Measurements from ENCODE around the gene SERPINB6.
"Not testable (repeated sequence)": the region's sequence is repeated elsewhere in the genome, so short reads cannot be mapped to it uniquely, and the experiment has no call there.

Gene SERPINB6

DNA sequence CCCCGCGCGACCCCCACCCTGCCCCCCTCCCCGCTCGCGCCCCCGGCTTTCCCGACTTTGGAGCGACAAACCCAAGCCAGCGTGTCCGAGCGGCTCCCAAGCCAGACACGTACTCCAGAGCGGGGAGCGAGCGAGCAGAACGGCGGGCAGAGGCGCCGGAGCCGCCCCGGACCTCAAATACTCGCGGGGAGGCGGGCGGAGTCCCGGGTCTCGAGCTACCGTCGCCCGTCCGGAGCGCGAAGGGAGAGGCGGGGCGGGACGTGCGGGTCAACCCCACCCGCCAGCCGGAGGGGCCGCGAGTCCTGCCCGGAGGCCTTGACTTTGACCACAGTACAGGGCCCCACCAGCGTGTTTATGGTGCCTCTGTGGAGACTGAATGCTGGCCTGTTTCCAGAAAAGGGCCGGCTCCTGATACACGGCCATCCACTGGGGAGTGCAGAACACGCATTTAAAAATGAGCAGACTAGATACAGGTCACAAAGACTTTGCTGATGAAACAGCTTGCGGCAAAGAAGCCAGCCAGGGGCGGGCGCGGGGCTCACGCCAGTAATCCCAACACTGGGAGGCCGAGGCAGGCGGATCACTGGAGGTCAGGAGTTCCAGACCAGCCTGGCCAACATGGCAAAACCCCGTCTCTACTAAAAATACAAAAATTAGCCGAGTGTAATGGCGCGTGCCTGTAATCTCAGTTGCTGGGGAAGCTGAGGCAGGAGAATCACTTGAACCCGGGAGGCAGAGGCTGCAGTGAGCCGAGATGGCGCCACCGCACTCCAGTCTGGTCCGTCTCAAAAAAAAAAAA is at the start of gene SERPINB6:
TSS of gene SERPINB6 (minus strand) at position 148 of the 799 bp plus-strand sequence. CDS start 12,235 bp downstream, outside the sequence.
- peak; percentile 87 for DNase-seq (ENCODE audit: low read depth)

- DNase-seq (ENCODE audit: low read depth), result no peak
These were observed 48.5 kb upstream of the SERPINB6 start for GRCh38 chr6:3019749-3020320.

GRCh38 chr6:3019065-3019464 is 47.7 kb upstream of the SERPINB6 start:
- no peak for DNase-seq (ENCODE audit: low read depth)

- no peak for DNase-seq (ENCODE audit: low read depth)
These were observed 45.9 kb upstream of the SERPINB6 start for GRCh38 chr6:3017304-3017703.

GRCh38 chr6:3016473-3017280 is 45.3 kb upstream of the SERPINB6 start:
- no peak for DNase-seq (ENCODE audit: low read depth)

GRCh38 chr6:3015144-3015543 is 43.8 kb upstream of the SERPINB6 start:
- DNase-seq (ENCODE audit: low read depth), result no peak

DNA sequence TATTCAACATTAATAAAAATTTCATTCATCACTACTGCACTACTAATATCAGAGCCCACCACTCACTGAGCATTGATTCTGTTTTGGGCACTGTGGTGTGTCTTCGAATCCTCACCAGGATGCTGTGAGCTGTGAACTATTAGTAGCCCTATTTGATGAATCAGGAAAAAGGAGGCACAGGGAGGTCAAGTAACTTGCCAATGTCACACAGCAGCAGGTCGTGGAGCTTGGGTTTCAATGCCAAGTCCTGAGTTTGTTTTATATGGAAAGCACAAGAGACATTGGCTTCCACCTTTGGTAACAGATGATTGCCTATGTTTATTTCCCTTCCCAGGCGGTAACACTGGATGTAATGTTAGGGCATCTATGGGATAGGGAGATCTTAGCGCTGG is 43.3 kb upstream of the SERPINB6 start:
- DNase-seq (ENCODE audit: low read depth), result no peak

DNA sequence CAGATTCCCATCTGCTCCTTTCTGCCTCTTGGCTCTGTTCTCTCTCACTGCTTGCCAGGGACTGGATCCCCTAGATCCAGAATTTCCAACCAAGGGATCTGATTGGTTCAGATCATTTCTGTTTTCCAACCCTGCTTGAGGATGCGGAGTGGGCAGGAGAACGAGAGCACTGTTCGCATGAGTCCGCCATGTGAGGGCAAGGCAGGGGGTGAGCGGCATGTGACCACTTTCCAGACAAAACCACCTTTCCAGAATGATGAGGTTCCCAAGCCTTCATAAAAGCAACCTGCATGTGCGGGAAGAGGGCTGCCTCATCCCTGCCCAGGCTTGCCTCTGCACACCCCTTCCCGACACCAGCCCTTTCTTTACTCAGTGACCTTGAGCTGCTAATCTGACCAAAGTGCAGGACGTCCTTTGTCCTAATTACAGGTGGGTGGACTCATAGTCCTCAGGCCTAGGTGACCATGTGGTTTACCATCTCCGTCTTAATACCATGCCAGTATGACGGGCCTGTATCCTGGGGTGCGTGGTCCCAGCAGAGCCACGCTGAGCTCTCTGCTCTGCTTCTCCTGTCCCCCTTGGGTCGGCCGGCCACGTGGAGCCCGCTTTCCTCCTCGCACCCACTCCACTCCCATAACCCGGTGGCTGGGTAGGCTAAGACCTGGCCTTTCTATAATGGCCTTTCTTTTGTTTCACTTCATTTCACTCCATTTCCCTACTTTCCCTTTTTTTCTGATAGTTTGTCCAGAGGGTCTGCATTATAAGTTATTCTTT is 42.7 kb upstream of the SERPINB6 start:
- no peak for DNase-seq (ENCODE audit: low read depth)

- peak; percentile 78 for DNase-seq (ENCODE audit: low read depth)
These were observed 42.1 kb upstream of the SERPINB6 start for GRCh38 chr6:3013486-3013885.

DNA sequence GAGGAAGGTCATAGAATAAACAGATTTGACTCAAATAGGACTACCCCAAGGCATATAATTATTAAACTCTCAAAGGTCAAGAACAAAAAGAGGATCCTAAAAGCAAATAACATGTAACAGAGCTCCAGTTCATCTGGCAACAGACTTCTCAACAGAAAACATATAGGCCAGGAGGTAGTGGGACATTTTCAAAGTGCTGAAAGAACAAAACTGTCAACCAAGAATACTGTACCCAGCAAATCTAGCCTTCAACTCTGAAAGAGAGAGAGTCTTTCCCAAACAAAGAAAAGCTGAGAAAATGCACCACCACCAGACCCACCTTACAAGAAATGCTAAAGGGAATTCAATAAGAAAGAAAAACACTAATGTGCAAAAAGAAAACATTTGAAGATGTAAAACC is 40.2 kb upstream of the SERPINB6 start:
- no peak for DNase-seq (ENCODE audit: low read depth)

- no peak for DNase-seq (ENCODE audit: low read depth)
These were observed 39.8 kb upstream of the SERPINB6 start for GRCh38 chr6:3011158-3011557.

DNA sequence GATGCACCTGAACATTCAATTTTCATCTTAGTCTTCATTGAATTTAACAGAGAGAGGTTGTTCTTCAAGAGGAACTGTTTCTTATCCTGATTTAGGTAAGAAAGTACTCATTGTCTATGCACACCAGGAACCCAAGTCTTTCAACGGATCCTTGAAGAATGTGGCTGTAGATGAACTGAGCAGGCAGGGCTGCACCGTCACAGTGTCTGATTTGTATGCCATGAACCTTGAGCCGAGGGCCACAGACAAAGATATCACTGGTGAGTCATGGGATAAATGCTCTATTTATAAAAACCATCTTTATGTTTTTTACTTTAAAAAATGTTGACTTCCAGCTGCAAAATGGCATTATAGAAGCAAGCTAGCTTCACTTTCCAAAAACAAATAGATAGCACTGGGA is 38.6 kb upstream of the SERPINB6 start:
- DNase-seq (ENCODE audit: low read depth), result no peak

DNA sequence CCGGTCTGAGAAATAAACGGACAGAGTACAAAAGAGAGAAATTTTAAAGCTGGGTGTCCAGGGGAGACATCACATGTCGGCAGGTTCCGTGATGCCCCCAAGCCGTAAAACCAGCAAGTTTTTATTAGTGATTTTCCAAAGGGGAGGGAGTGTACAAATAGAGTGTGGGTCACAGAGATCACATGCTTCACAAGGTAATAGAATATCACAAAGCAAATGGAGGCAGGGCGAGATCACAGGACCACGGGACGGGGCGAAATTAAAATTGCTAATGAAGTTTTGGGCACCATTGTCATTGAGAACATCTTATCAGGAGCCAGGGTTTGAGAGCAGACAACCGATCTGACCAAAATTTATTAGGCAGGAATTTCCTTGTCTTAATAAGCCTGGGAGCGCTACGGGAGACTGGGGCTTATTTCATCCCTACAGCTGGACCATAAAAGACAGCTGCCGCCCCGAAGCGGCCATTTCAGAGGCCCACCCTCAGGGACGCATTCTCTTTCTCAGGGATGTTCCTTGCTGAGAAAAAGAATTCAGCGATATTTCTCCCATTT is 37.4 kb upstream of the SERPINB6 start:
- DNase-seq (ENCODE audit: low read depth), result not testable (repeated sequence)

- DNase-seq (ENCODE audit: low read depth), result no peak
These were observed 36.2 kb upstream of the SERPINB6 start for GRCh38 chr6:3007571-3007970.

- no peak for DNase-seq (ENCODE audit: low read depth)
These were observed 35.1 kb upstream of the SERPINB6 start for GRCh38 chr6:3006476-3006875.

GRCh38 chr6:3005874-3006273 is 34.5 kb upstream of the SERPINB6 start:
- DNase-seq (ENCODE audit: low read depth), result no peak

DNA sequence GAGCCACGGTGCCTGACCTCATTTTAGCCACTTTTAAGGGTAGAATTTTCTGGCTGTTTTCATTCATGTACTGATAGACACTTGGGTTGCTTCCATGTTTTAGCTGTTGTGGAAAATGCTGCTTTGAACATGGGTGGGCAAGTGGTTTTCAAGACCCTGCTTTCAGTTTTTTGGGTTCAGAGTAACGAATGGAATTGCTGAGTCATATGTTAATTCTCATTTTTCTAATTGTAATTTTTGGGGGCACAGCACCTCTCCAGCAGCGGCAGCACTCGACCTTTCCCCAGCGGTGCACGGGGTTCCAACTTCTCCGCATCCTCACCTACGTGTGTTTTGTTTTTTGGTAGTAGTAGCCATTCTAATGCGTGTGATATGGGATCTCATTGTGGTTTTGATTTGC is 33.7 kb upstream of the SERPINB6 start:
- no peak for DNase-seq (ENCODE audit: low read depth)

GRCh38 chr6:3003226-3003625 is 31.9 kb upstream of the SERPINB6 start:
- not testable (repeated sequence) for DNase-seq (ENCODE audit: low read depth)

DNA sequence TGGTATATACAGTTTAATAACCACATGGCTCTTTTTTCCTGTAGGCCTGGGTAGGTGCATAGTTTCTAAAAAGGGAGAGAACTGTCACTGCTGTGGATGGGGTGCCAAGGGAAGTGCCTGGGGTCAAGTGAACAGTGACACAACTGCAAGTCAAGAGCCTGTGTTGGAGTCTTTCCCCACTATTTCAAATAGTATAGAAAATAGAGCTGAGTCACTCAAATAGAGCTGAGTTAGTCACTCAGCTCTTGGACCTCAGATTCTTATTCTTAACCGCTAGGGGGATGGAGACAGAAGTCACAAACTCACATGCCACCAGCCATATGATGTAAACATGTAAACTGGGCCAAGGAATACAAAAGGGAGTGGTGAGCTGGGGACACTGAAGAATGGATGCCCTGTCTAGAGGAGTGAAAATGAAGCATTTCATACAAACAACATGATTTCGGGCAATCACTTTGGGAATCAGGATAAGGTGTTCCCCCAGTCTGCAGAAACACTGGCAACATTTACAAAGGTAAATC is 30.5 kb upstream of the SERPINB6 start:
- peak; percentile 89 for DNase-seq (ENCODE audit: low read depth)

- DNase-seq (ENCODE audit: low read depth), result no peak
These were observed 29.9 kb upstream of the SERPINB6 start for GRCh38 chr6:3001146-3001772.

All from EH (cell line).